PC-9 (cell line): ENCODE data around the gene PITPNM3. TPM values are rescaled to one million over a fixed set of nuclear protein-coding genes. Genes with fewer than 3 reads are reported as not detected.

Source experiments
- BruUV-seq: library from RNA; stranded (reverse); fragments of 400-500 nt; replicated peaks from 2 replicates; lab custom pipeline; 2021; lab: Mats Ljungman, UMichigan
- CTCF ChIA-PET: fragments of 300-600 bp; sonication (Branson Sonifier 250); formaldehyde crosslinking; loops from one replicate; lab custom pipeline; 2022; ENCODE audit warnings: antibody characterized with exemption; lab: Charles Lee
- POLR2A ChIA-PET: fragments of 300-600 bp; sonication (Branson Sonifier 250); formaldehyde crosslinking; loops from one replicate; lab custom pipeline; 2022; ENCODE audit warnings: antibody characterized with exemption; ENCODE audit not compliant: unreplicated experiment; lab: Charles Lee
- DNase-seq, 2 experiments: peaks; one replicate each; pipeline versions ENCODE4 v3.0.0 to v3.0.0-alpha.2; 2015 to 2022; ENCODE audit warnings: mixed read lengths in 1 of 2
- H2AFZ ChIP-seq: fragments of 200-600 bp; sonication (generic); 2 replicates; pipeline ENCODE4 v1.8.1; 2017; ENCODE audit warnings: antibody characterized with exemption
- H3F3A ChIP-seq: fragments of 200-600 bp; sonication (generic); 2 replicates; pipeline ENCODE4 v1.8.1; 2017; ENCODE audit warnings: antibody characterized with exemption, mild to moderate bottlenecking, low read depth; ENCODE audit not compliant: insufficient read depth
- H3K27ac ChIP-seq: fragments of 200-600 bp; sonication (generic); 2 replicates; pipeline ENCODE4 v1.6.1; 2016; ENCODE audit warnings: mixed run types
- H3K27me3 ChIP-seq: fragments of 200-600 bp; sonication (generic); 2 replicates; pipeline ENCODE4 v1.6.1; 2016; ENCODE audit warnings: low read depth, mixed run types; ENCODE audit not compliant: insufficient read depth
- H3K36me3 ChIP-seq: fragments of 200-600 bp; sonication (generic); 2 replicates; pipeline ENCODE4 v1.6.1; 2016; ENCODE audit warnings: low read depth, mixed run types
- H3K4me1 ChIP-seq: fragments of 200-600 bp; sonication (generic); replicated peaks from 2 replicates; pipeline ENCODE4 v1.6.1; 2016; ENCODE audit warnings: mixed run types; ENCODE audit not compliant: insufficient read depth
- H3K4me2 ChIP-seq: fragments of 200-600 bp; sonication (generic); 2 replicates; pipeline ENCODE4 v1.6.1; 2017; ENCODE audit warnings: mixed run types
- H3K4me3 ChIP-seq: fragments of 200-600 bp; sonication (generic); 2 replicates; pipeline ENCODE4 v1.6.1; 2016; ENCODE audit warnings: mixed run types
- H3K79me2 ChIP-seq: fragments of 200-600 bp; sonication (generic); 2 replicates; pipeline ENCODE4 v1.6.1; 2017; ENCODE audit warnings: low read depth, mixed run types
- H3K9me2 ChIP-seq: fragments of 200-600 bp; sonication (generic); 2 replicates; pipeline ENCODE4 v1.8.1; 2017; ENCODE audit warnings: mild to moderate bottlenecking; ENCODE audit not compliant: insufficient read depth
- H3K9me3 ChIP-seq: fragments of 200-600 bp; sonication (generic); 2 replicates; pipeline ENCODE4 v1.8.1; 2016; ENCODE audit warnings: low read depth; ENCODE audit not compliant: insufficient read depth
- H4K20me1 ChIP-seq: fragments of 200-600 bp; sonication (generic); 2 replicates; pipeline ENCODE4 v1.8.1; 2017; ENCODE audit not compliant: insufficient read depth
- EZH2 ChIP-seq: fragments of 200-600 bp; sonication (generic); IDR thresholded peaks from 2 replicates; pipeline ENCODE4 v1.8.0; 2017; ENCODE audit warnings: antibody characterized with exemption, low read depth
- intact Hi-C: fragments of 100-400 bp; cut with micrococcal nuclease; formaldehyde crosslinking; loops from one replicate; pipeline ENCODE4 v1.10.0; 2022; ENCODE audit not compliant: unreplicated experiment
- total RNA-seq: library from RNA; stranded (reverse); gene quantifications from 2 replicates; pipeline ENCODE4 v1.2.3, GENCODE V29; 2021
- TF ChIP-seq, protein P1 (sequence below): fragments of 200-600 bp; sonication (generic); conservative IDR thresholded peaks from 2 replicates; pipeline ENCODE4 v1.6.1; 2017; ENCODE audit warnings: mixed run types, antibody characterized with exemption, mild to moderate bottlenecking, moderate library complexity

The PITPNM3 gene
- total RNA-seq, 1 experiment from 2014 or later, result 16.9 TPM

DNA sequence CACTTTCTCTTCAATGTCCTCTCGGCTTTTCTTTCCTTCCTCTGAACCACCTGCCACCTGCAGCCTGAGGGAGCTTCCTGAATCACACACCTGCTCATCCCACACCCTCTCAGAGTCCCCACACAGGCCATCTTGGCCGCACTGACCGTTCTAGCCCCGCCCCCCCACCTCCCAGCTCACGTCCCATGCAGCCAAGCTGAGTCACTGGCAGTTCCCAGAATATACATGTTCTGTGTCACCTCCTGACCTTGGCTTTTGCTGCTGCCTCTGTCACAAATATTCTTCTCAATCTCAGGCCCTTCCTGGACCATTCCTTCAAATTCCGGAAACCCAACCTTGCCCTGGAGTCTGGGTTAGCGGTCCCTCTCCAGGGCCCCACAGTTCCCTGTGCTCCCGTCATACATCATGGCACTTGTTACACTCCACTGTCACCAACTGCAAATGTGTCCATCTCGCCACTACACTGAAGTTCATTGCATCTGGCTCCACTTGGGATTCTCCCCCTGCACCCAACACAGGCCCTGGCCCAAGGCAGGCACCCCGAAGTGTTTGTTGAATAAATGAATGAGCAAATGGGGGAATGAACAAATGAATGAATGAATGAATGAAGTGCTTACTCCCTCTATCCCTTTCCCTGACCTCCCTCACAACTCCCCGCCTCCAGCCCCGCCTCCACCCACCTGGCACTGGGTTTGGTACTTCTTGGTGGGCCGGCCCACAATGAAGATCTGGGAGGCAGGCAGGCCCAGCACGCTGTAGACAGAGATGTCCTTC lies 99.3 kb downstream of the PITPNM3 start:
- no peak overlapping the region for H3K27ac ChIP-seq
- H3K79me2 ChIP-seq, result no peaks in the 10 kb centered on the region
- H3K4me2 ChIP-seq, result 0 out of 2 replicates have a peak overlapping the region, but pooled peaks have one; percentile 11
- peaks cover 12% of the 10 kb centered on the region for H3K4me1 ChIP-seq
- peak; percentile 53 to 67 for DNase-seq
- ChIA-PET POLR2A (interaction anchor here (0.5 to 0.9 kb wide), 2 partner anchors 16 to 35 kb away, joined by 3 to 7 read pairs; no protein-coding TSS in a partner anchor), CTCF (no interaction called here)
- H3F3A ChIP-seq, result peaks cover 14% of the 10 kb centered on the region
- H3K9me3 ChIP-seq, result no peaks in the 10 kb centered on the region
- H3K9me2 ChIP-seq, result no peaks in the 10 kb centered on the region
- no peak overlapping the region for H3K4me3 ChIP-seq
- no peaks in the 10 kb centered on the region for H3K36me3 ChIP-seq
- intact Hi-C loops, result loop anchor here (1.0 to 5.0 kb wide), 3 partner anchors 50 to 185 kb away; partner anchors contain the start of genes KIAA0753 and TXNDC17
- no peaks in the 10 kb centered on the region for H4K20me1 ChIP-seq
- no peak overlapping the region for H2AFZ ChIP-seq
- BruUV-seq, result no TSS peak
- H3K27me3 ChIP-seq, result no peaks in the 10 kb centered on the region
- no peak for TF ChIP-seq EZH2
- TF ChIP-seq, protein P1, sequence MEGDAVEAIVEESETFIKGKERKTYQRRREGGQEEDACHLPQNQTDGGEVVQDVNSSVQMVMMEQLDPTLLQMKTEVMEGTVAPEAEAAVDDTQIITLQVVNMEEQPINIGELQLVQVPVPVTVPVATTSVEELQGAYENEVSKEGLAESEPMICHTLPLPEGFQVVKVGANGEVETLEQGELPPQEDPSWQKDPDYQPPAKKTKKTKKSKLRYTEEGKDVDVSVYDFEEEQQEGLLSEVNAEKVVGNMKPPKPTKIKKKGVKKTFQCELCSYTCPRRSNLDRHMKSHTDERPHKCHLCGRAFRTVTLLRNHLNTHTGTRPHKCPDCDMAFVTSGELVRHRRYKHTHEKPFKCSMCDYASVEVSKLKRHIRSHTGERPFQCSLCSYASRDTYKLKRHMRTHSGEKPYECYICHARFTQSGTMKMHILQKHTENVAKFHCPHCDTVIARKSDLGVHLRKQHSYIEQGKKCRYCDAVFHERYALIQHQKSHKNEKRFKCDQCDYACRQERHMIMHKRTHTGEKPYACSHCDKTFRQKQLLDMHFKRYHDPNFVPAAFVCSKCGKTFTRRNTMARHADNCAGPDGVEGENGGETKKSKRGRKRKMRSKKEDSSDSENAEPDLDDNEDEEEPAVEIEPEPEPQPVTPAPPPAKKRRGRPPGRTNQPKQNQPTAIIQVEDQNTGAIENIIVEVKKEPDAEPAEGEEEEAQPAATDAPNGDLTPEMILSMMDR, result no peak

DNA sequence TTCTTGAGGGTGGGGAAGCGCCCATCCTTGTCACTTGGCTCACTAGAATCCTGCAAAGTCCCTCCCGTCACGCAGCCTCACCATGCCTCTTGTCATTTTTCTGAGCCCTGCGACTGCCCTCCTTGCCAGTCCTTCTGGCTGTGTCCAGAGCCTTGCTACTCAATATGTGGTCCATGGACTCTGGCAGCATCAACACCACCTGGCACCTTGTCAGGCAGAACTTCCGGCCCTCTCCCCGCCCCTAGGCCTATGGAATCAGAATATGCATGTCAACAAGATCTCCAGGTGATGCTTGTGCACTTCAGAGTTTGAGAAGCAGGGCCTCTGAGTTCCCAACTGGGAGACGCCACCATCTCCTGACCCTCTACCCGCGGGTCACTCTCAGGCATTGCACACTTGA lies 100.0 kb downstream of the PITPNM3 start:
- TF ChIP-seq EZH2, result no peak
- TF ChIP-seq, protein P1, result no peak
- ChIA-PET CTCF (no interaction called here), POLR2A (interaction anchor here (0.9 kb wide), 1 partner anchor 16 kb away, joined by 7 read pairs; no protein-coding TSS in a partner anchor)
- DNase-seq, result no peak
- no peak overlapping the region for H3K4me2 ChIP-seq
- intact Hi-C loops, result loop anchor here (5.0 kb wide), 1 partner anchor 186 kb away; the partner anchor contains the start of genes KIAA0753 and TXNDC17
- no peak overlapping the region for H3K27ac ChIP-seq
- no peaks in the 10 kb centered on the region for H3K36me3 ChIP-seq
- no peak overlapping the region for H2AFZ ChIP-seq
- peaks cover 12% of the 10 kb centered on the region for H3K4me1 ChIP-seq
- no peaks in the 10 kb centered on the region for H4K20me1 ChIP-seq
- no TSS peak for BruUV-seq
- H3K27me3 ChIP-seq, result no peaks in the 10 kb centered on the region
- H3K9me2 ChIP-seq, result no peaks in the 10 kb centered on the region
- H3K79me2 ChIP-seq, result no peaks in the 10 kb centered on the region
- H3F3A ChIP-seq, result peaks cover 14% of the 10 kb centered on the region
- no peak overlapping the region for H3K4me3 ChIP-seq
- no peaks in the 10 kb centered on the region for H3K9me3 ChIP-seq

DNA sequence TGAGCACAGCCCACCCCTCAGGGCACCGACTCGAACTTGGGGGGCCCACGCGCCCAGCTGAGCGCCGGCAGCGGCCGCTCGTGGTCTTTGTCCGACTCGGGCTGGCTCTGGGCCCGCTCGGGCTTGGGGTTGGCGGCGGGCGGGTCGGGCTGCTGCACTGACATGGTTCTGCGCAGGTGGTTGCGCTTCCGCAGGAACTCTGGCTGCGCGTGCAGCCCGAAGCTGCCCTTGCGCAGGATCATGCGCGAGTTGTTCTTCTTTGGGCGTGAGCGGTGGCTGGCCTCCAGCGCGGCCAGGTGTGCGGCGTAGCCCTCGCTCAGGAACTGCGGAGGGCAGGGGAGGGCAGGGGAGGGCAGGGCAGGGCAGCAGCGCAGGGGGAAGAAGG lies 101.0 kb downstream of the PITPNM3 start:
- no TSS peak for BruUV-seq
- ChIA-PET POLR2A (no interaction called here), CTCF (no interaction called here)
- H3K4me1 ChIP-seq, result peaks cover 12% of the 10 kb centered on the region
- H3K9me3 ChIP-seq, result no peaks in the 10 kb centered on the region
- intact Hi-C loops, result loop anchor here (5.0 kb wide), 1 partner anchor 187 kb away; the partner anchor contains the start of genes KIAA0753 and TXNDC17
- H3F3A ChIP-seq, result peaks cover 19% of the 10 kb centered on the region
- no peaks in the 10 kb centered on the region for H3K36me3 ChIP-seq
- no peaks in the 10 kb centered on the region for H4K20me1 ChIP-seq
- H3K79me2 ChIP-seq, result no peaks in the 10 kb centered on the region
- H3K4me2 ChIP-seq, result no peak overlapping the region
- no peaks in the 10 kb centered on the region for H3K9me2 ChIP-seq
- no peak for DNase-seq
- no peak overlapping the region for H3K27ac ChIP-seq
- H3K4me3 ChIP-seq, result no peak overlapping the region
- no peak overlapping the region for H2AFZ ChIP-seq
- no peaks in the 10 kb centered on the region for H3K27me3 ChIP-seq
- TF ChIP-seq, protein P1, result no peak
- TF ChIP-seq EZH2, result no peak
